ENCODE data around the gene KRABD2.

The KRABD2 gene

DNA sequence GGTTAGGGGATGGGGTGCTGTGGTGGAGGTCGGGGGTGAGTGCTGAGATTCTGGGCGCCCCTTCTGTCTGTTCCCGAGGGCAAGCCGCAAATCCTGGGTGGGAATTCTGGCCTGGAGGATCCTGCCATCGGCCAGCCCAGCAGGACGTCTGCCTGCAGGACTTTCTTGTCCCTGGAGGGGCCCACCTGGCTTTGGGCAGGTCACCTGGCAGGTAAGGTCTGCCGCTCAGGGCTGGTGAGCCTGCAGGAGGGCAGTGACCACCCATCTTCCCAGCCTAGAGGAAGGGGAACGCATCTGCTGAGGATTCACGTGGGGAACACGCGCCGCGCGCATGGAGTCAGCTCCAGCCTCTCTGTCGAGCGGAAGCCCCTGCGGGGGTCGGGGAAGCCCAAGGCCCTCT is 15.8 kb upstream of the KRABD2 start:
- Mint-ChIP-seq H3K27ac (no peak overlapping the region), H3K27me3 (ENCODE audit: insufficient read depth) (peaks cover 11% of the 10 kb centered on the region), H3K4me1 (ENCODE audit: low read depth) (peaks cover 19% of the 10 kb centered on the region), H3K4me3 (no peak overlapping the region; the same call in 1 of the 2 replicates), H3K9me3 (no peaks in the 10 kb centered on the region), H3K36me3 (ENCODE audit: low read depth) (no peaks in the 10 kb centered on the region)
- DNase-seq, result no peak
- TF ChIP-seq, protein P1, sequence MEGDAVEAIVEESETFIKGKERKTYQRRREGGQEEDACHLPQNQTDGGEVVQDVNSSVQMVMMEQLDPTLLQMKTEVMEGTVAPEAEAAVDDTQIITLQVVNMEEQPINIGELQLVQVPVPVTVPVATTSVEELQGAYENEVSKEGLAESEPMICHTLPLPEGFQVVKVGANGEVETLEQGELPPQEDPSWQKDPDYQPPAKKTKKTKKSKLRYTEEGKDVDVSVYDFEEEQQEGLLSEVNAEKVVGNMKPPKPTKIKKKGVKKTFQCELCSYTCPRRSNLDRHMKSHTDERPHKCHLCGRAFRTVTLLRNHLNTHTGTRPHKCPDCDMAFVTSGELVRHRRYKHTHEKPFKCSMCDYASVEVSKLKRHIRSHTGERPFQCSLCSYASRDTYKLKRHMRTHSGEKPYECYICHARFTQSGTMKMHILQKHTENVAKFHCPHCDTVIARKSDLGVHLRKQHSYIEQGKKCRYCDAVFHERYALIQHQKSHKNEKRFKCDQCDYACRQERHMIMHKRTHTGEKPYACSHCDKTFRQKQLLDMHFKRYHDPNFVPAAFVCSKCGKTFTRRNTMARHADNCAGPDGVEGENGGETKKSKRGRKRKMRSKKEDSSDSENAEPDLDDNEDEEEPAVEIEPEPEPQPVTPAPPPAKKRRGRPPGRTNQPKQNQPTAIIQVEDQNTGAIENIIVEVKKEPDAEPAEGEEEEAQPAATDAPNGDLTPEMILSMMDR (IDR thresholded peaks at IDR 0.05), result no peak

DNA sequence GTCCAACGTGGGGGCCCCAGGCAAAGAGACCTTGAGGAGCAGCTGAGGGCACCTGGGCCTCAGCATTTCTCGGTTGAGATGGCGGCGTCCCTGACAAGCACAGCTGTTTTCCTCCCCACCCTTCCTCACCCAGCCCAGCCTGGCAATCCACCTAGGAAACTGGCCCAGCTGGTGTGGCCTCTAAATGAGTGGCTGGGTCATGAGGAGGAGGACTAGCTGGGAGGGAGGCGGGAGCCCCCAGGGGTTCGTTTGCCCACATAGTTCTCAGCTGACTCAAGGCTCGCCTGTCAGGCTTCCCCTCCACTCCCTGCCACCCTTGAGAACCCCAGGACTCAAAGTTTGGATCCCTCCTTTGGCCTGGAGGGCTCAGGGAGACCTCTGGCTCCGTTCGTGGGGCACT is 15.2 kb upstream of the KRABD2 start:
- Mint-ChIP-seq H3K4me1 (ENCODE audit: low read depth) (peaks cover 21% of the 10 kb centered on the region), H3K36me3 (ENCODE audit: low read depth) (no peaks in the 10 kb centered on the region), H3K4me3 (no peak overlapping the region; the same call in 1 of the 2 replicates), H3K27me3 (ENCODE audit: insufficient read depth) (peaks cover 8% of the 10 kb centered on the region), H3K27ac (no peak overlapping the region), H3K9me3 (no peaks in the 10 kb centered on the region)
- DNase-seq, result no peak
- TF ChIP-seq, protein P1 (IDR thresholded peaks at IDR 0.05), result no peak

DNA sequence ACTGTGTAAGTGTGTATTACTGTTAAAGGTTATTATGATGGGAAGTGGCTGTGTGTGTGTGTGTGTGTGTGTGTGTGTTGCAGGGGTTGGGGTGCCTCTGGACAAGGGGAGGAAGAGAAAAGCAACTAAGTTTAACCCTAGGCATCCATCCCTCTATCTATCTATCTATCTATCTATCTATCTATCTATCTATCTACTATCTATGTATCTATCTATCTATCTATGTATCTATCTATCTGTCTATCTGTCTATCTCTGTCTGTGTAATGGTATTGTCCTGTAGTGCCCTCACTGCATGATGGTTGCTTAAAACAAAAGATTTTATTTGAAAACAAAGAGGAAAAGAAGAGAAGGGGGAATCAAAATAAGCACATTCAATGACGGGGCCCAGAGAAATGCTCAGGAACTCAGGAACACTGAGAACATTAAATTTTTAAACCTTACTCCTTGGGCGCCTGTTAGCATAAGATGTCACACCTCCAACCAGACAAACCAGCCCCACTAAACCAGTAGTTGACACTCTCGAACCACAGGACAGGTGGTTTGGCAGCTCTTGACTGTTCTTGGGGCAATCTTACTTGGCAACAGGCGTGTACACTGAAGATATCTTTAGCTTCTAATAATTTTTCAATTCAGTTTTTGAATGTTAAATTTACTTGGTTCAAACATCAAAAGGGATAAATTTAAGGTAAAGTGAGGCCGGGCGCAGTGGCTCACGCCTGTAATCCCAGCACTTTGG is 11.6 kb upstream of the KRABD2 start:
- no peak for DNase-seq
- Mint-ChIP-seq H3K9me3 (no peaks in the 10 kb centered on the region), H3K27ac (no peak overlapping the region), H3K4me1 (ENCODE audit: low read depth) (peaks cover 37% of the 10 kb centered on the region), H3K36me3 (ENCODE audit: low read depth) (peaks cover 5% of the 10 kb centered on the region), H3K4me3 (no peak overlapping the region), H3K27me3 (ENCODE audit: insufficient read depth) (peaks cover 5% of the 10 kb centered on the region)
- TF ChIP-seq, protein P1 (IDR thresholded peaks at IDR 0.05), result no peak

DNA sequence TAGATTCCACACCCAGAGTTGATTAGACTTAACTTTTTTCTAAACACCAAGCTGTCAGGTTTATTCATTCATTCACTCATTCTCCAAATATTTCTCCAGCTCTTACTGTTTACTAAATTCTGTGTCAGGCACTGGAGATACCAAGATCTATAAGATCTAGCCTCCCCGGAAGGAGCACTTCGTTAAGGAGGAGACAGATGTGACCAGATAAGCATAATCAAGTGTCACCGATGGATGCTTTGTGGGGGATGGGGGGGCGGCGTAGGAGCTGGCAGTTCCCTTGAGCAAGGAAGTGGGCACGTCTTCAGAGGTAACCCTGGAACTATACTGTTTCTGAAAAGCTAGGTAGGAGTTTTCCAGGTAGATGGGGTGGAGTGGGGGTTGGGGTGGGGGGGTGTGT is 10.3 kb upstream of the KRABD2 start:
- Mint-ChIP-seq H3K4me3 (no peak overlapping the region), H3K27ac (peak overlapping the region; percentile 49), H3K4me1 (ENCODE audit: low read depth) (peaks cover 37% of the 10 kb centered on the region), H3K27me3 (ENCODE audit: insufficient read depth) (peaks cover 9% of the 10 kb centered on the region), H3K36me3 (ENCODE audit: low read depth) (peaks cover 17% of the 10 kb centered on the region), H3K9me3 (no peaks in the 10 kb centered on the region; the same call in 1 of the 2 replicates)
- no peak for DNase-seq
- TF ChIP-seq, protein P1 (IDR thresholded peaks at IDR 0.05), result no peak

DNA sequence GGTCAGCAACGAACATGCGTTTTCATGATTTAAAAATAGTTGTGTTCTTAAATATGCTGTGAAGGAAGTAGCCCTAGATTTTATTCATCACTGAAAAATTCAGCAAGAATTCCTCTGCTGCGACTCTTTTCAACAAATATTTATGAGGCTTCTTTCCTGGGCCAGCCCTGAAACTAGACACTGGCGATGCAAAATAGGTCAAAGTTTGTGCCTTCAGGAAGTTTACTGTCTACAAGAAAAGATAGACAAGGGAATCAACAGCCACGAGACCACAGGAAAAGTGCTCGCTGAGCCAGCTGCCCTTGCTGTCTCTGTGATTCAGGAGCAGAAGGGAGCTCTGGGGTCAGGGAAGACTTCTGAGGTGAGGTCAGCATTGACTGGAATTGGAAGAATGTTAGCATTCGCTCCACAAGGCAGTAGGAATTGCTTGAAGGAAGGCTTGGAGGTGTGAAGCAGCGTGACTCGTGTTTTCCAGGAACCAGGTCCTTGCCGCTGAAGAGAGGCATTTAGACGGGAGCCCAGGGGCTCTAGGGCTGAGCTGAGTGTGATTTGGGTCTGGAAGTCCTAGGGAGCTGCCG is 8.4 kb upstream of the KRABD2 start:
- Mint-ChIP-seq H3K27ac (peak overlapping the region; percentile 91), H3K4me1 (ENCODE audit: low read depth) (peaks cover 49% of the 10 kb centered on the region), H3K27me3 (ENCODE audit: insufficient read depth) (peaks cover 9% of the 10 kb centered on the region)

More for the DNA sequence above, 8.4 kb upstream of the KRABD2 start:
- peak; percentile 93 for DNase-seq
- Mint-ChIP-seq H3K36me3 (ENCODE audit: low read depth) (peaks cover 35% of the 10 kb centered on the region), H3K4me3 (peak overlapping the region; percentile 100), H3K9me3 (no peaks in the 10 kb centered on the region; the same call in 1 of the 2 replicates)
- TF ChIP-seq, protein P1 (IDR thresholded peaks at IDR 0.05), result no peak

Measured in HFFc6 (cell line).